Activated CD4-positive, alpha-beta T cell treated with anti-CD3 and anti-CD28 coated beads for 36 hours (primary cell): Measurements from ENCODE around the gene FRYL. TPM values are rescaled to one million over a fixed set of nuclear protein-coding genes. Genes with fewer than 3 reads are reported as not detected.
"Not testable (repeated sequence)": the region's sequence is repeated elsewhere in the genome, so short reads cannot be mapped to it uniquely, and the experiment has no call there.

Experiments used
- ATAC-seq: fragments of 200-7000 bp; cut with Tn5 transposase; one replicate; pipeline ENCODE4 v1.10.0; 2021; ENCODE audit warnings: mild to moderate bottlenecking, moderate library complexity
- CTCF ChIA-PET: fragments of 350-600 bp; sonication (Branson Sonifier 250); formaldehyde crosslinking; loops from one replicate; lab custom pipeline; 2021; ENCODE audit warnings: antibody characterized with exemption; lab: Charles Lee
- POLR2A ChIA-PET: fragments of 350-600 bp; sonication (Branson Sonifier 250); formaldehyde crosslinking; loops from one replicate; lab custom pipeline; 2021; ENCODE audit warnings: antibody characterized with exemption, inconsistent platforms; lab: Charles Lee
- DNase-seq: peaks from one replicate; pipeline ENCODE4 v3.0.0-alpha.2; 2020
- H3K27ac Mint-ChIP-seq: one replicate; pipeline ENCODE4 v1.8.0; 2021; ENCODE audit warnings: mixed read lengths
- H3K27me3 Mint-ChIP-seq: one replicate; pipeline ENCODE4 v1.8.0; 2021; ENCODE audit warnings: mixed read lengths
- H3K36me3 Mint-ChIP-seq: one replicate; pipeline ENCODE4 v1.8.0; 2021; ENCODE audit warnings: low read depth, mixed read lengths
- H3K4me1 Mint-ChIP-seq: one replicate; pipeline ENCODE4 v1.8.0; 2021; ENCODE audit warnings: mixed read lengths
- H3K4me3 Mint-ChIP-seq: one replicate; pipeline ENCODE4 v1.8.0; 2021; ENCODE audit warnings: mild to moderate bottlenecking, moderate library complexity, mixed read lengths
- H3K9me3 Mint-ChIP-seq: one replicate; pipeline ENCODE4 v1.8.0; 2021; ENCODE audit warnings: low read depth, mixed read lengths
- intact Hi-C, 2 experiments: fragments of 100-400 bp; cut with DNase I in 1 of 2; cut with micrococcal nuclease in 1 of 2; formaldehyde crosslinking; loops; one replicate each; pipeline versions ENCODE4 v1.14.2 to v1.15.1; 2022 to 2024; cut with DNase I, micrococcal nuclease
- total RNA-seq, 2 experiments: library from RNA; stranded (reverse); gene quantifications; one replicate each; pipeline ENCODE4 v1.2.3, GENCODE V29; 2021

Gene FRYL
- total RNA-seq, 2 experiments from 2014 or later, result 67.9 to 69.8 TPM

DNA sequence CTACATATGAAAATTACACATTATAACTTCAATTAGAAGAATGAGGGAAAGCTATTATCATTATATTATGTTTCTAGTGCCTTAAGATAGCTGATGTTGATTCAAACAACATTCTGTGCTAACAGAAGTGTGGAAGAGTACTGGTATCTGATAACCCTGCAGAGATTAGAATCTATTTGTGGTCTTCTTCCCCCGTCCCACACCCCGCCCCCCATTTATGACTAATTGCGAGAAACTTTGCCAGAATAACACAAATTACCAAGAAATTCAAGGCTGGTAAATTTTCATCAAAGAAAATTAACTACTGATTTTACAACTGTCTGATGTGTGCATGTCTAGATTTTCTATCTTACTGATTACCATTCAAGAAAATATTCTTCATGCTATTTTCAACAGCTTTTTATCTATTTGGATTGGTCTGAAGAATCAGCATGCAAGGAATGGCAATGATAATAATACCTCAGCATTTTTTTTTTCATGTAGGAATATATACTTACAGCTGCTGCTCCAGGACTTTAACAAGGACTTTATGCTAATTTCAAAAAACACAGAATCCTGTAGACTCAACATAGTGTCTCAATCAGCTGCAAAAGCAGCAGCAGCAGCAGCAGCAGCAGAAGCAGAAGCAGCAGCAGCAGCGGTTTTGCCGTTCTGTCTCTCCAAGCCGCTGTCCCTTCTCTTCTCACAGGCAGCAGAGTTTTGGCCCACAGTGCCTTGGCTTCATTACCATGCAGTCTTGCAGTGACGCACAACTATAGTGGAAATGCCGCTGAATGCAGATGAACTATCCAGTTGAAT is 126.7 kb downstream of the FRYL start:
- Mint-ChIP-seq H3K9me3 (no peaks in the 10 kb centered on the region), H3K27ac (no peak overlapping the region), H3K36me3 (peaks cover 4% of the 10 kb centered on the region), H3K27me3 (no peaks in the 10 kb centered on the region), H3K4me3 (no peak overlapping the region), H3K4me1 (peaks cover 41% of the 10 kb centered on the region)
- intact Hi-C loops, result no loop called here
- POLR2A ChIA-PET, result no interaction called here
- DNase-seq (peak; percentile 40), ATAC-seq (peak; percentile 37)
- CTCF ChIA-PET, result interaction anchor here (0.7 to 1.4 kb wide), 2 partner anchors 74 to 102 kb away, joined by 3 to 4 read pairs; no protein-coding TSS in a partner anchor

- ATAC-seq, result peak; percentile 75
- CTCF ChIA-PET, result interaction anchor here (0.6 to 1.4 kb wide), 5 partner anchors 10 to 435 kb away, joined by 3 to 4 read pairs (median 3); no protein-coding TSS in a partner anchor
- H3K27ac Mint-ChIP-seq, result no peak overlapping the region
Observed at GRCh38 chr4:48651914-48652313, 128.2 kb downstream of the FRYL start.

GRCh38 chr4:48649505-48649904 is 130.6 kb downstream of the FRYL start:
- peaks cover 4% of the 10 kb centered on the region for H3K36me3 Mint-ChIP-seq
- no peak for ATAC-seq
- intact Hi-C loops, result loop anchor here in 1 of 2 experiments (5.0 kb wide), 1 partner anchor 33 kb away; no protein-coding TSS in a partner anchor
- peaks cover 43% of the 10 kb centered on the region for H3K4me1 Mint-ChIP-seq
- DNase-seq, result no peak
- POLR2A ChIA-PET, result no interaction called here
- no peak overlapping the region for H3K27ac Mint-ChIP-seq
- no peaks in the 10 kb centered on the region for H3K9me3 Mint-ChIP-seq
- CTCF ChIA-PET, result no interaction called here
- no peaks in the 10 kb centered on the region for H3K27me3 Mint-ChIP-seq
- no peak overlapping the region for H3K4me3 Mint-ChIP-seq

More at GRCh38 chr4:48651914-48652313, 128.2 kb downstream of the FRYL start:
- POLR2A ChIA-PET, result no interaction called here
- H3K9me3 Mint-ChIP-seq, result no peaks in the 10 kb centered on the region
- H3K36me3 Mint-ChIP-seq, result peaks cover 4% of the 10 kb centered on the region
- H3K4me1 Mint-ChIP-seq, result peaks cover 47% of the 10 kb centered on the region
- no peak overlapping the region for H3K4me3 Mint-ChIP-seq
- intact Hi-C loops, result no loop called here
- DNase-seq, result no peak
- no peaks in the 10 kb centered on the region for H3K27me3 Mint-ChIP-seq

DNA sequence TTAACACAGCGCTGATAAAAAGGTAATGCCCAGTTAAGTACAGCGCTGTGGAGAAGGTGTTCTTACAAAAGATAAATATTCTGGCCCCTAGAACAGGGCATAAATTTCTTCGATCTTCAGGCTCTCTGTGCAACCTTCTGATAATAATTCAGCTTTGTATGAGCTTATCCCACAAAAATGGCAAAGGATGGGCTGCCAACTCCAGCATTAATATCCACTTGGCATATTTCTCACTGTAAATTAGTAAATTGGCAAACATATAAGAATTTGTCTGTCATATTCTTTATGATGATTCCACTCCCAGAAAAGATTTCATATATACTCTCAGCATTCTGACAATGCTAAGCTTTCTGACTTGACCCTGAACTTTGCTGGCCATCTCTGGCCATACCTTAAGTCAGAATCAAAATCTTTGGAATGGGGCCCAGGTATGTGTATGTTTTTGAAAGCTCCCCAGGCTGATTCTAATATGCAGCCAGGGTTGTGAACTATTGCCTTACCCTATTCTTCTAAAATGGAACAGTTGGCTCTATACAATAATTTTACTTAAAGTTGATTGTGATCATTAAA is 134.8 kb downstream of the FRYL start:
- POLR2A ChIA-PET, result no interaction called here
- H3K4me3 Mint-ChIP-seq, result no peak overlapping the region
- CTCF ChIA-PET, result interaction anchor here (0.5 kb wide), 1 partner anchor 55 kb away, joined by 3 read pairs; no protein-coding TSS in a partner anchor
- H3K36me3 Mint-ChIP-seq, result no peaks in the 10 kb centered on the region
- DNase-seq (no peak), ATAC-seq (no peak)
- H3K27ac Mint-ChIP-seq, result no peak overlapping the region
- intact Hi-C loops, result loop anchor here in 1 of 2 experiments (5.0 kb wide), 1 partner anchor 37 kb away; no protein-coding TSS in a partner anchor
- H3K4me1 Mint-ChIP-seq, result peaks cover 32% of the 10 kb centered on the region
- no peaks in the 10 kb centered on the region for H3K9me3 Mint-ChIP-seq
- H3K27me3 Mint-ChIP-seq, result no peaks in the 10 kb centered on the region

DNA sequence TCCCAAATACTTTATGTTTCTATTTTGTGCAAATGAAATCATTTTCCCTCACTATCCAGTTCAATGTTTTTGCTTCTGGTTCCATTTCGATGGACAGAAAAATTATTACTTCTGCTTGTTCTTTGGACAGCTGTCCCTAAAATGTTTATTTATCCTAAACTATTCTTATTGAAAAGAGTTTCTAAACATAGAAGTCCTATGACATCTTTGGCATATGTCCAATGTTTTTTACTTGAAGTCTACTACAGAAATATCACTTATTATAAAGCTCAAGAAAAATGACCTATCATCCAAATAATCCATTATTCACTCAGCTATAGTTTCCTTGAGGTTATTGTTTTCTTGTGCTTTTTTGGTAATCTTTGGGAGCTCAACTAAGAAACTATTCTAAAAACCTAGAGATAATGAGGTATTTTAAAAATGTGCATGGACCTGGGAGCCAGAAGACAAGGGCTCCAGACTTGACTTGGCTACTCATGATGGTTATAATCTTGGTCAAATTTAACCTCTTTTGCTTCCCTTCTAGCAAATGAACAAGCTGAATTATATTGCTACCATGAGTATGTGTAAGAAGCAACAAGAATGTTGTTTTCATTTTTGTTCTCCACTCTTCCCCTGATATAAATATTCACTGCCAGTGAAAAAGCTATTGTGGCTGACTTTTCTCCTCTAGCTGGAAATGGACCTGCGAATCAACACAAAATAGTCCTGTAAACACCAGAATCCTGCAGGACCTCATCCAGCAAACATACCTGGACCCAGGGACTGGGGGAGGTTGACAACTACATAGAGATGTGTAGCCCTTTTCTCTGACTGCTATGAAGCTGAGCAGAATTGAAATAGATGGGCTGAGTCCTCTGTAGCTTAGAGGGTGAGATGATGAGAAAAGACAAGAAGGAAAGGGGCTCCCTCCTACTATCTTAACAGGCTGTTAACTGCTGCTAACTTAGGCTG is 137.4 kb downstream of the FRYL start:
- no peak overlapping the region for H3K4me3 Mint-ChIP-seq
- no peak for DNase-seq
- ATAC-seq, result no peak
- H3K27me3 Mint-ChIP-seq, result no peaks in the 10 kb centered on the region
- ChIA-PET CTCF (interaction anchor here (0.9 to 1.5 kb wide), 5 partner anchors 9 to 302 kb away, joined by 3 read pairs; no protein-coding TSS in a partner anchor), POLR2A (no interaction called here)
- no peak overlapping the region for H3K27ac Mint-ChIP-seq
- peaks cover 11% of the 10 kb centered on the region for H3K36me3 Mint-ChIP-seq
- H3K9me3 Mint-ChIP-seq, result no peaks in the 10 kb centered on the region
- intact Hi-C loops, result no loop called here
- H3K4me1 Mint-ChIP-seq, result peaks cover 33% of the 10 kb centered on the region

- intact Hi-C loops, result no loop called here
- DNase-seq, result no peak
- ChIA-PET POLR2A (no interaction called here), CTCF (interaction anchor here (0.7 to 1.5 kb wide), 6 partner anchors 10 to 303 kb away, joined by 3 to 4 read pairs (median 3); no protein-coding TSS in a partner anchor)
- H3K4me1 Mint-ChIP-seq, result peaks cover 35% of the 10 kb centered on the region
- H3K9me3 Mint-ChIP-seq, result no peaks in the 10 kb centered on the region
- no peak overlapping the region for H3K27ac Mint-ChIP-seq
- no peaks in the 10 kb centered on the region for H3K27me3 Mint-ChIP-seq
- peaks cover 11% of the 10 kb centered on the region for H3K36me3 Mint-ChIP-seq
- ATAC-seq, result no peak
- no peak overlapping the region for H3K4me3 Mint-ChIP-seq
Observed at GRCh38 chr4:48641401-48641800, 138.7 kb downstream of the FRYL start.

- Mint-ChIP-seq H3K36me3 (peaks cover 11% of the 10 kb centered on the region), H3K27ac (no peak overlapping the region), H3K9me3 (no peaks in the 10 kb centered on the region), H3K27me3 (no peaks in the 10 kb centered on the region), H3K4me3 (no peak overlapping the region), H3K4me1 (peaks cover 36% of the 10 kb centered on the region)
- CTCF ChIA-PET, result interaction anchor here (0.8 kb wide), 1 partner anchor 28 kb away, joined by 3 read pairs; no protein-coding TSS in a partner anchor
- POLR2A ChIA-PET, result no interaction called here
- no peak for DNase-seq
- ATAC-seq, result no peak
- intact Hi-C loops, result no loop called here
Observed at GRCh38 chr4:48640699-48641098, 139.4 kb downstream of the FRYL start.

GRCh38 chr4:48640225-48640624 is 139.9 kb downstream of the FRYL start:
- Mint-ChIP-seq H3K9me3 (no peaks in the 10 kb centered on the region), H3K4me1 (peaks cover 35% of the 10 kb centered on the region), H3K4me3 (no peak overlapping the region), H3K36me3 (peaks cover 11% of the 10 kb centered on the region), H3K27me3 (no peaks in the 10 kb centered on the region), H3K27ac (no peak overlapping the region)
- DNase-seq, result no peak
- ChIA-PET POLR2A (no interaction called here), CTCF (no interaction called here)
- intact Hi-C loops, result no loop called here
- ATAC-seq, result no peak

- ATAC-seq, result no peak
- CTCF ChIA-PET, result interaction anchor here (0.6 kb wide), 1 partner anchor 193 kb away, joined by 5 read pairs; no protein-coding TSS in a partner anchor
- Mint-ChIP-seq H3K4me1 (peaks cover 35% of the 10 kb centered on the region), H3K36me3 (peaks cover 11% of the 10 kb centered on the region), H3K27ac (no peak overlapping the region), H3K4me3 (no peak overlapping the region), H3K9me3 (no peaks in the 10 kb centered on the region), H3K27me3 (no peaks in the 10 kb centered on the region)
- intact Hi-C loops, result no loop called here
- POLR2A ChIA-PET, result no interaction called here
- no peak for DNase-seq
Observed at GRCh38 chr4:48639807-48640206, 140.3 kb downstream of the FRYL start.

DNA sequence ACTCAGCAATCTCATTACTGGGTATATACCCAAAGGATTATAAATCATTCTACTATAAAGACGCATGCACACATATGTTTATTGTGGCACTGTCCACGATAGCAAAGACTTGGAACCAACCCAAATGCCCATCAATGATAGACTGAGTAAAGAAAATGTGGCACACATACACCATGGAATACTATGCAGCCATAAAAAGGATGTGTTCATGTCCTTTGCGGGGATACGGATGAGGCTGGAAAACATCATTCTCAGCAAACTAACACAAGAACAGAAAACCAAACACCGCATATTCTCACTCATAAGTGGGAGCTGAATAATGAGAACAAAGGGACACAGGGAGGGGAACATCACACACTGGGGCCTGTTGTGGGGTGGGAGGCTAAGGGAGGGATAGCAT is 141.5 kb downstream of the FRYL start:
- Mint-ChIP-seq H3K36me3 (peaks cover 11% of the 10 kb centered on the region), H3K4me1 (peaks cover 35% of the 10 kb centered on the region)
- H3K27me3 Mint-ChIP-seq, H3K9me3 Mint-ChIP-seq, POLR2A ChIA-PET, H3K27ac Mint-ChIP-seq, DNase-seq, CTCF ChIA-PET, ATAC-seq, H3K4me3 Mint-ChIP-seq, intact Hi-C loops: not testable (repeated sequence)

DNA sequence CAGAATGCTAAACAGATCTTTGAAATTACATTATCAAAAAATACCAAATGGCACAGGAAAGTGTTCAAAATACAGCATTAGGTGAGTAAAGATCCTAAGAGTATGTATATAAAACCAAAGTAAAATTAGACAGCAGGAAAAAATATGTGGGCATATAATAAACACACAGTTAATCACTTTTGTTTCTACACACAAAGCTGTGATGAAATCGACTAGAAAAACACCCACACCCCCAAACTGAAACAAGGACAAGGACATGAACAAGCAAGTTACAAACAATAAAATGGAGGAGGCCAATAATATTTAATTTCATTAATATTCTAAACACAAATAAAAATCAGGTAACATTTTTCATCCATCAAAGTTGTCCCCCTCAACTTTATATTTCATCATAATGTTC is 143.2 kb downstream of the FRYL start:
- Mint-ChIP-seq H3K36me3 (peaks cover 11% of the 10 kb centered on the region), H3K27me3 (no peaks in the 10 kb centered on the region), H3K27ac (no peak overlapping the region), H3K4me3 (no peak overlapping the region), H3K9me3 (no peaks in the 10 kb centered on the region), H3K4me1 (peaks cover 25% of the 10 kb centered on the region)
- ATAC-seq (no peak), DNase-seq (no peak)
- POLR2A ChIA-PET, result no interaction called here
- CTCF ChIA-PET, result interaction anchor here (1.0 kb wide), 1 partner anchor 31 kb away, joined by 3 read pairs; no protein-coding TSS in a partner anchor
- intact Hi-C loops, result no loop called here
